Fibroblast of lung (primary cell): ENCODE results near the gene ITPRIPL2. TPM values are rescaled to one million over a fixed set of nuclear protein-coding genes. Genes with fewer than 3 reads are reported as not detected.
A peak's percentile ranks its signal among the peaks of the same experiment; 100 is the strongest.

Experiments used
- DNase-seq, 2 donors: peaks; one replicate each; pipeline versions ENCODE4 v3.0.0 to v3.0.0-alpha.2; 2010; ENCODE audit warnings: low read depth in 2 of 2
- H2AFZ ChIP-seq: 2 replicates; pipeline ENCODE4 v1.5.1; 2012; ENCODE audit warnings: low read length, control low read depth, inconsistent platforms
- H3K27ac ChIP-seq: 2 replicates; pipeline ENCODE4 v1.5.1; 2011; ENCODE audit warnings: low read length, control low read depth; ENCODE audit not compliant: insufficient read depth
- H3K27me3 ChIP-seq: 2 replicates; pipeline ENCODE4 v1.5.1; 2011; ENCODE audit warnings: mild to moderate bottlenecking, low read length; ENCODE audit not compliant: control insufficient read depth, insufficient read depth
- H3K36me3 ChIP-seq: 2 replicates; pipeline ENCODE4 v1.5.1; 2011; ENCODE audit warnings: low read length; ENCODE audit not compliant: control insufficient read depth, insufficient read depth
- H3K4me1 ChIP-seq: 2 replicates; pipeline ENCODE4 v1.5.1; 2011; ENCODE audit warnings: low read length; ENCODE audit not compliant: control insufficient read depth, insufficient read depth; ENCODE audit errors: extremely low read depth
- H3K4me2 ChIP-seq: 2 replicates; pipeline ENCODE4 v1.5.1; 2011; ENCODE audit warnings: low read length, control low read depth; ENCODE audit not compliant: insufficient read depth; ENCODE audit errors: extremely low read depth
- H3K4me3 ChIP-seq, 4 experiments: fragments of 200-600 bp in 1 of 4; sonication (generic) in 1 of 4; replicated peaks in 1 of 4; 2 replicates each; pipeline ENCODE4 v1.5.1; 2011 to 2016; ENCODE audit warnings: low read length in 4 of 4, low read depth in 3 of 4, mild to moderate bottlenecking in 3 of 4, control low read depth in 2 of 4, inconsistent platforms in 1 of 4, mixed read lengths in 1 of 4; ENCODE audit not compliant: insufficient read depth in 1 of 4; ENCODE audit errors: control extremely low read depth in 1 of 4
- H3K79me2 ChIP-seq: 2 replicates; pipeline ENCODE4 v1.5.1; 2012; ENCODE audit warnings: mild to moderate bottlenecking, low read length, inconsistent platforms; ENCODE audit not compliant: control insufficient read depth, insufficient read depth
- H3K9ac ChIP-seq: 2 replicates; pipeline ENCODE4 v1.5.1; 2011; ENCODE audit warnings: mild to moderate bottlenecking, low read length, control low read depth; ENCODE audit not compliant: insufficient read depth
- H3K9me3 ChIP-seq: 2 replicates; pipeline ENCODE4 v1.5.1; 2012; ENCODE audit warnings: low read depth, low read length; ENCODE audit not compliant: control insufficient read depth, insufficient read depth
- H4K20me1 ChIP-seq: 2 replicates; pipeline ENCODE4 v1.5.1; 2011; ENCODE audit warnings: low read length; ENCODE audit not compliant: control insufficient read depth, insufficient read depth; ENCODE audit errors: extremely low read depth
- EZH2 ChIP-seq: IDR thresholded peaks from 2 replicates; pipeline ENCODE4 v1.5.1; 2012; ENCODE audit warnings: low read length, control low read depth, mild to moderate bottlenecking; ENCODE audit errors: missing control alignments
- polyA minus RNA-seq: library from RNA; depleted of rRNA, polyadenylated mRNA; stranded (reverse); fragments of >200 nt; gene quantifications from 2 replicates; pipeline ENCODE4 v1.2.3, GENCODE V29; 2011; ENCODE audit warnings: low replicate concordance
- polyA plus RNA-seq, 2 donors: library from polyadenylated mRNA; depleted of rRNA in 1 of 2; stranded (reverse) in 1 of 2; unstranded in 1 of 2; fragments of >200 nt; gene quantifications; 2 replicates each; pipeline ENCODE4 v1.2.1, GENCODE V29; 2011 to 2012; ENCODE audit warnings: missing spikeins in 1 of 2
- total RNA-seq: library from RNA; depleted of rRNA; stranded (reverse); fragments of >200 nt; gene quantifications from 2 replicates; pipeline ENCODE4 v1.2.1, GENCODE V29; 2014
- TF ChIP-seq, protein P1 (sequence below), 2 donors: IDR thresholded peaks in 1 of 2; conservative IDR thresholded peaks in 1 of 2; 1 replicate in 1 of 2; 2 replicates in 1 of 2; pipeline ENCODE4 v1.5.1; 2011 to 2012; ENCODE audit warnings: low read length in 2 of 2, control low read depth in 1 of 2, inconsistent platforms in 1 of 2, low read depth in 1 of 2, mild to moderate bottlenecking in 1 of 2

Gene ITPRIPL2
- total RNA-seq (41.3 and 42.1 TPM in 2 replicates), polyA plus RNA-seq (19.8 and 23.1 TPM in 2 replicates), polyA minus RNA-seq (12.9 and 15.8 TPM in 2 replicates)
- 14.1 and 19.1 TPM in 2 replicates for polyA plus RNA-seq (2012)

DNA sequence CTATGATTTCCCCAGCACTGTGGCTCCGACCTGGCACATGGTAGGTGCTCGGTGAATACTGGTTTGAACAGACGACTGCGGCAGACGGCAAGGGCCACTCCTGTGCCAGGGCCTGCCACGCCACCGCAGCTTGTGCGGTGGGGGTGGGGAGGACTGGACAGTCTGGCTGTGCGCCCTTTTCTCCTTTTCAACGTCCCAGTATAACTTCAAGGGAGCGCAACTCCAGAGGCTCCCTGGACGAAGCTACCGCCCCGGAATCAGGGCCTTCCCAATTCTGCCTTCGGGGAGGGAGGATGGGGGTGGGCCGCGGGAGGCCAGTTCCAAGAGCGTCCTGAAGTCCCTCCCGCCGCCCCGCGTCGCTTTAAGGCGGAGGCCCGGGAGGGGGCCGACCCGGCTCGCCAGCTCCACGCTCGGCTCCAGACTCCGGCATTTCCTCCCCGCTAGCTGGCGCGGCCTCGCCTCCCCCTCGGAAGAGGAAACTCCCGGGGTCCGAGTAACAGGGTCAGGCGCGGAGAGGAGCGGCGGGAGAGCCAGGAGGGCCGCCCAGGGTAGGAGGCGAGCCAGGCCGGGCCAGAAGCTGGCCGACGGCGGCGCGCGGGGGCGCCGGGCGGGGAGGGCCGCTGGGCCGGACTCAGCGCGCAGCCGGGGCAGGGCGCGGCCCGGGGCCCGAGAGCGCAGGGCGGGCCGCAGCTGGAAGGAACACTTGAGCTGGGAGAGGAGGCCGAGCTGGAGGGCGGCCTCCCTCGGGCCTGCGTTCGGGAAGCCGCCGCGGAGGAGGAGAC lies at the start of gene ITPRIPL2:
Gene ITPRIPL2 (plus strand): TSS at position 388 of the 782 bp plus-strand sequence. CDS start 498 bp downstream, outside the sequence.
- Histone ChIP-seq H4K20me1 (no peaks in the 10 kb centered on the region), H3K9ac (peak within 1 kb of the TSS; percentile 88), H2AFZ (peak within 1 kb of the TSS; percentile 76), H3K27ac (peak within 1 kb of the TSS; percentile 95), H3K4me1 (peaks cover 28% of the 10 kb centered on the region), H3K36me3 (peaks cover 10% of the 10 kb centered on the region), H3K4me3 (peak within 1 kb of the TSS; percentile 65 to 76 (median 71)), H3K27me3 (no peaks in the 10 kb centered on the region), H3K4me2 (peak within 1 kb of the TSS; percentile 99), H3K9me3 (no peaks in the 10 kb centered on the region), H3K79me2 (peaks cover 39% of the 10 kb centered on the region)
- TF ChIP-seq, protein P1, sequence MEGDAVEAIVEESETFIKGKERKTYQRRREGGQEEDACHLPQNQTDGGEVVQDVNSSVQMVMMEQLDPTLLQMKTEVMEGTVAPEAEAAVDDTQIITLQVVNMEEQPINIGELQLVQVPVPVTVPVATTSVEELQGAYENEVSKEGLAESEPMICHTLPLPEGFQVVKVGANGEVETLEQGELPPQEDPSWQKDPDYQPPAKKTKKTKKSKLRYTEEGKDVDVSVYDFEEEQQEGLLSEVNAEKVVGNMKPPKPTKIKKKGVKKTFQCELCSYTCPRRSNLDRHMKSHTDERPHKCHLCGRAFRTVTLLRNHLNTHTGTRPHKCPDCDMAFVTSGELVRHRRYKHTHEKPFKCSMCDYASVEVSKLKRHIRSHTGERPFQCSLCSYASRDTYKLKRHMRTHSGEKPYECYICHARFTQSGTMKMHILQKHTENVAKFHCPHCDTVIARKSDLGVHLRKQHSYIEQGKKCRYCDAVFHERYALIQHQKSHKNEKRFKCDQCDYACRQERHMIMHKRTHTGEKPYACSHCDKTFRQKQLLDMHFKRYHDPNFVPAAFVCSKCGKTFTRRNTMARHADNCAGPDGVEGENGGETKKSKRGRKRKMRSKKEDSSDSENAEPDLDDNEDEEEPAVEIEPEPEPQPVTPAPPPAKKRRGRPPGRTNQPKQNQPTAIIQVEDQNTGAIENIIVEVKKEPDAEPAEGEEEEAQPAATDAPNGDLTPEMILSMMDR (conservative IDR thresholded peaks at IDR 0.05 in 1 of 2, IDR thresholded peaks at IDR 0.05 in 1 of 2; ENCODE audit: low read depth in 1 of 2, low read length in 2 of 2), result no peak
- no peak for TF ChIP-seq EZH2
- peak; percentile 91 to 95 for DNase-seq

DNA sequence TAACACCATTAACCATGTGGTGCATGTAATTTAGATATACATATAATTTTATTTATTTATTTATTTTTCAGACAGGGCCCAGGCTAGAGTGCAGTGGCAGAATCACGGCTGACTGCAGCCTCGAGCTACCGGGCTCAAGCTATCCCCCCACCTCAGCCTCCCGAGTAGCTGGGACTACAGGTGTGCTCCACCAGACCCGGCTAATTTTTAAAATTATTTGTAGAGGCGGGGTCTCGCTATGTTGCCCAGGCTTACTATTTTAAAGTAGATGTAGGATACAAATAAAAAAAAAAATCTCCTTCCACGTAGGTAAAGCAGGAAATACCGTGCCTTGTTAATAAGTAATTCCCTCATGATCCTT lies 46.8 kb upstream of the ITPRIPL2 start:
- peak overlapping the region; percentile 38 for H3K9ac ChIP-seq
- H2AFZ ChIP-seq, result peak overlapping the region; percentile 9
- H3K4me2 ChIP-seq, result no peak overlapping the region
- H3K79me2 ChIP-seq, result no peaks in the 10 kb centered on the region
- H3K4me3 ChIP-seq, result peak overlapping the region in 2 of 4 experiments; percentile 26 to 88
- no peaks in the 10 kb centered on the region for H3K9me3 ChIP-seq
- H3K4me1 ChIP-seq, result no peaks in the 10 kb centered on the region
- H3K27ac ChIP-seq, result peak overlapping the region; percentile 100
- TF ChIP-seq EZH2, result no peak
- TF ChIP-seq, protein P1 (conservative IDR thresholded peaks at IDR 0.05 in 1 of 2, IDR thresholded peaks at IDR 0.05 in 1 of 2; ENCODE audit: low read depth in 1 of 2, low read length in 2 of 2), result no peak
- DNase-seq, result no peak
- no peaks in the 10 kb centered on the region for H3K27me3 ChIP-seq
- no peaks in the 10 kb centered on the region for H4K20me1 ChIP-seq
- no peaks in the 10 kb centered on the region for H3K36me3 ChIP-seq

DNA sequence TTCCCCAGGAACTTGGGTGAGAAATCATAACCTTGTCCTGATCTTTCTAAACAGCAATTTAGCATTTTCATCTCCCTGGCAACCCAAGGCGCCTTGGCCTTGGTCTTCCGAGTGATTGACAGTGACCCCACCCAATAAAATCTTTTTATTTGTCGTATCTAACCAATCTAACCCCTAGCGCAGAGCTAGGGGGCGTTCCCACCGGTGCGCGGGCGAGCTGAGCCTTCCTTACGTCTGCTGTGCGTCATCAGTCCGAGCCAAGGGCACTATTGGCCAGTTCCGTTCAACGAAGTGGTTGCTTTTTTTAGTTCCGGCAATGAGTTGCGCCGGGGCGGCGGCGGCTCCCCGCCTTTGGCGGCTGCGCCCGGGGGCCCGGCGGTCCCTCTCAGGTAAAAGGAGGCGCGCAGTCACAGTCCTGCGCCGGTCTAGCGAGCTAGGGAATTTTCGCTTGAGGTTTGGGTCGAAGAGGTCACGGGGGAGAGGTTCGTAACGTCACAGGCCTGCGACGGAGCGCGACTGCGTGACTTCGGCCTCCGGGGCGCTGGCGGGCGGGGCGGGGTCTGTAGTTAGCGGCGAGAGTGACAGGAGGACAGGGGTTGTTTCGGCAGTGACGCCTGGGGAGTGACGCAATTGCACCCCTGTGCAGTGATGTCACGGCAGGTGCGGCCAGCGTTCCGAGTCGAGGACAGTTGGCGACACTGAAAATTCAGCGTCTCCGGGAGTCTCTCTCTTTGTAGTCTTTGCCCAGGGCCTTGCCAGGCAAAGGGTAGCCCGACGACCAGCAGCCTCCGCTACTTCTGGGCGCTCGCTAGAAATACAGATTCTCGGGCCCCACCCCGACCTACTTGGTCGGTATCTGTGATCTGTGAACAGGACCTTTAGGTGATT lies 46.2 kb upstream of the ITPRIPL2 start, which contains the start of gene COQ7:
Gene COQ7 (plus strand): TSS at position 266 of the 888 bp plus-strand sequence. CDS start 51 bp downstream, at position 317.
- Histone ChIP-seq H3K36me3 (peaks cover 2% of the 10 kb centered on the region), H3K9me3 (no peaks in the 10 kb centered on the region), H2AFZ (peak within 1 kb of the TSS; percentile 50), H3K9ac (peak within 1 kb of the TSS; percentile 99), H3K4me2 (peak within 1 kb of the TSS; percentile 76), H3K79me2 (no peaks in the 10 kb centered on the region), H3K4me3 (peak within 1 kb of the TSS; percentile 59 to 92 (median 88)), H3K27ac (peak within 1 kb of the TSS; percentile 100), H3K27me3 (no peaks in the 10 kb centered on the region), H4K20me1 (no peaks in the 10 kb centered on the region), H3K4me1 (no peaks in the 10 kb centered on the region)
- TF ChIP-seq, protein P1 (conservative IDR thresholded peaks at IDR 0.05 in 1 of 2, IDR thresholded peaks at IDR 0.05 in 1 of 2; ENCODE audit: low read depth in 1 of 2, low read length in 2 of 2), result no peak
- no peak for TF ChIP-seq EZH2
- DNase-seq, result peak; percentile 100
